ENCODE data around the gene CASKIN2.
"Not testable (repeated sequence)": the region's sequence is repeated elsewhere in the genome, so short reads cannot be mapped to it uniquely, and the experiment has no call there.

Gene CASKIN2

GRCh38 chr17:75481194-75482068 lies 33.9 kb downstream of the CASKIN2 start:
- no peak for DNase-seq (ENCODE audit: low read depth, low spot score)
- H3K4me3 ChIP-seq (ENCODE audit: low read length): no peak overlapping the region

GRCh38 chr17:75480281-75480680 lies 35.1 kb downstream of the CASKIN2 start:
- DNase-seq (ENCODE audit: low read depth, low spot score): no peak
- H3K4me3 ChIP-seq (ENCODE audit: low read length): no peak overlapping the region

GRCh38 chr17:75478508-75478907 lies 36.8 kb downstream of the CASKIN2 start:
- DNase-seq (ENCODE audit: low read depth, low spot score): no peak
- H3K4me3 ChIP-seq (ENCODE audit: low read length): no peak overlapping the region

- not testable (repeated sequence) for H3K4me3 ChIP-seq (ENCODE audit: low read length); DNase-seq (ENCODE audit: low read depth, low spot score)
Measured at GRCh38 chr17:75477490-75477862, 37.9 kb downstream of the CASKIN2 start.

- H3K4me3 ChIP-seq (ENCODE audit: low read length): no peak overlapping the region
- no peak for DNase-seq (ENCODE audit: low read depth, low spot score)
Measured at GRCh38 chr17:75476752-75477489, 38.4 kb downstream of the CASKIN2 start.

- DNase-seq (ENCODE audit: low read depth, low spot score): no peak
- no peak overlapping the region for H3K4me3 ChIP-seq (ENCODE audit: low read length)
Measured at GRCh38 chr17:75476271-75476671, 39.1 kb downstream of the CASKIN2 start.

- no peak overlapping the region for H3K4me3 ChIP-seq (ENCODE audit: low read length)
- no peak for DNase-seq (ENCODE audit: low read depth, low spot score)
Measured at GRCh38 chr17:75475851-75476250, 39.5 kb downstream of the CASKIN2 start.

GRCh38 chr17:75475144-75475835 lies 40.0 kb downstream of the CASKIN2 start:
- DNase-seq (ENCODE audit: low read depth, low spot score): no peak
- no peak overlapping the region for H3K4me3 ChIP-seq (ENCODE audit: low read length)

- DNase-seq (ENCODE audit: low read depth, low spot score): no peak
Measured at GRCh38 chr17:75474736-75475135, 40.6 kb downstream of the CASKIN2 start.

GRCh38 chr17:75473246-75473645 lies 42.1 kb downstream of the CASKIN2 start:
- H3K4me3 ChIP-seq (ENCODE audit: low read length): no peak overlapping the region
- no peak for DNase-seq (ENCODE audit: low read depth, low spot score)

More at GRCh38 chr17:75474736-75475135, 40.6 kb downstream of the CASKIN2 start:
- no peak overlapping the region for H3K4me3 ChIP-seq (ENCODE audit: low read length)

GRCh38 chr17:75472119-75472518 lies 43.2 kb downstream of the CASKIN2 start:
- no peak for DNase-seq (ENCODE audit: low read depth, low spot score)
- no peak overlapping the region for H3K4me3 ChIP-seq (ENCODE audit: low read length)

GRCh38 chr17:75471207-75471606 lies 44.1 kb downstream of the CASKIN2 start:
- H3K4me3 ChIP-seq (ENCODE audit: low read length): no peak overlapping the region
- DNase-seq (ENCODE audit: low read depth, low spot score): no peak

GRCh38 chr17:75468779-75469373 lies 46.5 kb downstream of the CASKIN2 start:
- DNase-seq (ENCODE audit: low read depth, low spot score): no peak
- no peak overlapping the region for H3K4me3 ChIP-seq (ENCODE audit: low read length)

GRCh38 chr17:75468291-75468754 lies 47.0 kb downstream of the CASKIN2 start:
- no peak overlapping the region for H3K4me3 ChIP-seq (ENCODE audit: low read length)
- DNase-seq (ENCODE audit: low read depth, low spot score): no peak

- H3K4me3 ChIP-seq (ENCODE audit: low read length): no peak overlapping the region
- no peak for DNase-seq (ENCODE audit: low read depth, low spot score)
Measured at GRCh38 chr17:75465039-75465438, 50.3 kb downstream of the CASKIN2 start.

GRCh38 chr17:75463603-75464002 lies 51.7 kb downstream of the CASKIN2 start:
- DNase-seq (ENCODE audit: low read depth, low spot score): no peak
- no peak overlapping the region for H3K4me3 ChIP-seq (ENCODE audit: low read length)

GRCh38 chr17:75460295-75460694 lies 55.0 kb downstream of the CASKIN2 start:
- DNase-seq (ENCODE audit: low read depth, low spot score): no peak
- H3K4me3 ChIP-seq (ENCODE audit: low read length): no peak overlapping the region

GRCh38 chr17:75459590-75460267 lies 55.6 kb downstream of the CASKIN2 start:
- DNase-seq (ENCODE audit: low read depth, low spot score): no peak
- no peak overlapping the region for H3K4me3 ChIP-seq (ENCODE audit: low read length)

GRCh38 chr17:75459246-75459589 lies 56.1 kb downstream of the CASKIN2 start:
- no peak overlapping the region for H3K4me3 ChIP-seq (ENCODE audit: low read length)
- no peak for DNase-seq (ENCODE audit: low read depth, low spot score)

Data from Jurkat, Clone E6-1 (cell line).